8988T (cell line): Measurements from ENCODE around the gene ZNF25.
"Not testable (repeated sequence)": the region's sequence is repeated elsewhere in the genome, so short reads cannot be mapped to it uniquely, and the experiment has no call there.

ENCODE experiments used
- DNase-seq: peaks from one replicate; pipeline ENCODE4 v3.0.0; 2011

The ZNF25 gene

DNA sequence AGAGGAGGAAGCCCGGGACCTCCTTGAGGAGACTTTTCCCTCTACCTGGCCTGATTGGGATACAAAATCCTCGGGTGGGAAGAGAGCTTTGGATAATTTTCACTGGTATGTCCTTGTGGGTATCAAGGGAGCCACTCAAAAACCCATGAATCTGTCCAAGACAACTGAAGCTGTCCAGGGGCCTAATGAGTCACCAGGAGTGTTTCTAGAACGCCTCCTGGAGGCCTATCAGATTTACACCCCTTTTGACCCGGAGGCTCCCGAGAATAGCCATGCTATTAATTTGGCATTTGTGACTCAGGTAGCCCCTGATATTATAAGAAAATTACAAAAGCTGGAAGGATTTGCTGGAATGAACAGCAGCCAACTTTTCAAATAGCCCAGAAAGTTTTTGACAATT, 38.6 kb downstream of the ZNF25 start:
- DNase-seq, result no peak

DNA sequence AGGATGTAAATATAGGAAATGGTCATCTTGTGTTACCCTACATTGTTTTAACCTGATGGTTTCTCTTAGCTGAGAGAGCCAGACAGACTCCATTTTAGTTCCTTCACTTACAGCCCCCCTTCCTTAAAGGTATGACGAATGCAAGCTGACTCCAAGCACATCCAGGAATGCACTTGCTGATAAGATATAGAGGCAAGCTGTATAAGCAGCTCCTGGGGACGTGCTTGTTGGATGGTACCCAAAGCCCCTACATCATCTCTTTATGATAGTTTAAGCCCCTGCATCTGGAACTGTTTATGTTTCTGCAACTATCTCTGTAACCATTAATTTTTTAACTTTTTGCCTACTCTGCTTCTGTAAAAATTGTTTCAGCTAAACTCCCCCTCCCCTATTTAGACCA, 41.7 kb downstream of the ZNF25 start:
- DNase-seq, result no peak

DNA sequence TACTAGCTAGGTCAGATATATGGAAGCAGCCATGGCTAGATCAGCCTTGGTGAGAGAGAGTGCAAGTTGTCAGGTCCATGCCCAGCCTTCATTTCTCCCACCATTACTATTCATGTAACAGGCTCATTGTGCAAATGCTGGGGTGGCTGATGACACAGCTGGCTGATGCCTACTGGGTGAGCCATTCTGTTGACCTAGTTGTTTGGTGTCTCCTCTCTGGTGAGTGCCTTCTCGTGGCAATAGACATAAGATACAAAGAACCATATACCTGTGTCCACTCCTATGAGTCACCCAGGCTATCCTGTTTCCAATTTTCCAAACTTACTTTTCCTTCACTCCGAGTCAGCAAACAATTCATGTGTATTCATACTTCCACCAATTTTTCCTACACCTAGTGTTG, 46.0 kb downstream of the ZNF25 start:
- no peak for DNase-seq

DNA sequence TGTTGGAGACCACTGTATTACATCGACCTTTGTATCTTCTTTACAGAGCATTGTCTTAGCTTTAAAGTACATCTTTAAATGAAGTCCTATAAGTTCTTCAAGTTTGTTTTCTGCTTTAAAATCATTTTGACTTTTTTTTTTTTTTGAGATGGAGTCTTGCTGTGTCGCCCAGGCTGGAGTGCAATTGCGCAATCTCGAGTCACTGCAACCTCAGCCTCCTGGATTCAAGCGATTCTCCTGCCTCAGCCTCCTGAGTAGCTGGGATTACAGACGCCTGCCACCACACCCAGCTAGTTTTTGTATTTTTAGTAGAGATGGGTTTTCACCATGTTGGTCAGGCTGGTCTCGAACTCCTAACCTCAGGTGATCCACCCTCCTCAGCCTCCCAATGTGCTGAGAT, 68.3 kb downstream of the ZNF25 start:
- not testable (repeated sequence) for DNase-seq

DNA sequence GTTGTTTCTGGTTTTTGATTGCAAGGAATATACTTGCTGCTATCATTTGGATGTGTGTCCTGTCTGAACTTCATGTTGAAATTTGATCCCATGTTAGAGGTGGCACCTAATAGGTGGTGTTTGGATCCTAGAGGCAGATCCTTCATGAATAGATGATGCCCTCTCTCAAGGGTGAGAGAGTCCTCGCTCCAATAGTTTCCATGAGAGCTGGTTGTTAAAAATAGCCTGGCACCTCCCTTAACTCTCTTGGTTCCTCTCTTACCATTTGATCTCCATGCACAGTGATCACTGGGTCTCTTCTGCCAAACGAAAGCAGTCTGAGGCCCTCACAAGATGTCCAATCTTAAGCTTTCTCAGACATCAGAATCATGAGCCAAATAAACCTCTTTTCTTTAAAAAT, 70.1 kb downstream of the ZNF25 start:
- DNase-seq, result no peak
